ENCODE measurements around the gene FAM81B. TPM values are rescaled to one million over a fixed set of nuclear protein-coding genes. Genes with fewer than 3 reads are reported as not detected.
"Not testable (repeated sequence)": the region's sequence is repeated elsewhere in the genome, so short reads cannot be mapped to it uniquely, and the experiment has no call there.

FAM81B gene
- 10 to 100 TPM in 1 of 6 donors, 1 to 10 TPM in 4, under 1 TPM in 1; 0.66 to 44.0 (median 3.2) TPM for total RNA-seq

GRCh38 chr5:95390812-95391492 lies at the start of gene FAM81B:
TSS of gene FAM81B (plus strand) at chr5:95391366. CDS start at chr5:95391390, 24 bp downstream.
- H3K4me3 ChIP-seq = no peak within 1 kb of the TSS
- no peaks in the 10 kb centered on the region for H3K27me3 ChIP-seq
- TF ChIP-seq POLR2A (IDR thresholded peaks at IDR 0.05) (no peak), POLR2AphosphoS5 (IDR thresholded peaks at IDR 0.05) (no peak), EP300 (IDR thresholded peaks at IDR 0.05) (no peak), CTCF (IDR thresholded peaks at IDR 0.05) (no peak)
- H3K4me1 ChIP-seq = no peaks in the 10 kb centered on the region
- H3K9me3 ChIP-seq = no peaks in the 10 kb centered on the region
- no peaks in the 10 kb centered on the region for H3K36me3 ChIP-seq
- H3K27ac ChIP-seq = no peak within 1 kb of the TSS
- WGBS, 2 donors = 54 to 69% methylated on average over 2 of the region's 2 CpGs
- no peak for DNase-seq
- no peak for ATAC-seq (ENCODE audit: low FRiP score in 2 of 2)

GRCh38 chr5:95341444-95341843 lies 49.7 kb upstream of the FAM81B start:
- H3K27ac ChIP-seq; H3K36me3 ChIP-seq; H3K27me3 ChIP-seq; H3K4me3 ChIP-seq; H3K4me1 ChIP-seq; DNase-seq; H3K9me3 ChIP-seq; ATAC-seq (ENCODE audit: low FRiP score in 2 of 2): not testable (repeated sequence)
- WGBS, 2 donors = 89 to 91% methylated on average over 1 to 2 of the region's 2 CpGs

GRCh38 chr5:95347506-95348120 lies 43.6 kb upstream of the FAM81B start:
- H3K4me3 ChIP-seq = no peak overlapping the region
- H3K4me1 ChIP-seq = no peaks in the 10 kb centered on the region
- ATAC-seq (ENCODE audit: low FRiP score in 2 of 2) (no peak), DNase-seq (no peak)
- no peaks in the 10 kb centered on the region for H3K36me3 ChIP-seq
- H3K9me3 ChIP-seq = no peaks in the 10 kb centered on the region
- no peak overlapping the region for H3K27ac ChIP-seq
- no peaks in the 10 kb centered on the region for H3K27me3 ChIP-seq
- TF ChIP-seq POLR2AphosphoS5 (IDR thresholded peaks at IDR 0.05) = no peak
- 61 to 63% methylated on average over 4 of the region's 4 CpGs for WGBS, 2 donors

- ATAC-seq (ENCODE audit: low FRiP score in 2 of 2) (no peak), DNase-seq (no peak)
- Histone ChIP-seq H3K27ac (no peak overlapping the region), H3K36me3 (no peaks in the 10 kb centered on the region), H3K27me3 (no peaks in the 10 kb centered on the region), H3K4me1 (no peaks in the 10 kb centered on the region), H3K4me3 (no peak overlapping the region), H3K9me3 (no peaks in the 10 kb centered on the region)
- WGBS, 2 donors = 62 to 75% methylated on average over 1 of the region's 1 CpG
- no peak for TF ChIP-seq POLR2AphosphoS5 (IDR thresholded peaks at IDR 0.05)
- TF ChIP-seq EP300 (IDR thresholded peaks at IDR 0.05) = no peak
- TF ChIP-seq CTCF (IDR thresholded peaks at IDR 0.05) = no peak
- no peak for TF ChIP-seq POLR2A (IDR thresholded peaks at IDR 0.05)
These were observed 40.5 kb upstream of the FAM81B start for GRCh38 chr5:95350631-95351030.

- TF ChIP-seq EP300 (IDR thresholded peaks at IDR 0.05) (no peak), CTCF (IDR thresholded peaks at IDR 0.05) (no peak), POLR2A (IDR thresholded peaks at IDR 0.05) (no peak), POLR2AphosphoS5 (IDR thresholded peaks at IDR 0.05) (no peak)
- DNase-seq = no peak
- Histone ChIP-seq H3K36me3 (no peaks in the 10 kb centered on the region), H3K27me3 (no peaks in the 10 kb centered on the region), H3K9me3 (no peaks in the 10 kb centered on the region), H3K4me3 (no peak overlapping the region), H3K27ac (no peak overlapping the region), H3K4me1 (no peaks in the 10 kb centered on the region)
- ATAC-seq (ENCODE audit: low FRiP score in 2 of 2) = no peak
- WGBS, 2 donors = 62 to 67% methylated on average over 3 of the region's 3 CpGs
These were observed 38.5 kb upstream of the FAM81B start for GRCh38 chr5:95352691-95353090.

- Histone ChIP-seq H3K27ac (no peak overlapping the region), H3K4me1 (no peaks in the 10 kb centered on the region), H3K4me3 (no peak overlapping the region), H3K36me3 (no peaks in the 10 kb centered on the region), H3K9me3 (no peaks in the 10 kb centered on the region), H3K27me3 (no peaks in the 10 kb centered on the region)
- no peak for TF ChIP-seq EP300 (IDR thresholded peaks at IDR 0.05)
- TF ChIP-seq POLR2A (IDR thresholded peaks at IDR 0.05) = no peak
- no peak for TF ChIP-seq CTCF (IDR thresholded peaks at IDR 0.05)
- TF ChIP-seq POLR2AphosphoS5 (IDR thresholded peaks at IDR 0.05) = no peak
- ATAC-seq (ENCODE audit: low FRiP score in 2 of 2) (no peak), DNase-seq (no peak)
- 69 to 77% methylated on average over 2 of the region's 2 CpGs for WGBS, 2 donors
These were observed 32.8 kb upstream of the FAM81B start for GRCh38 chr5:95358320-95358719.
